Retinal pigment epithelial cell (primary cell): ENCODE measurements around the gene NEO1.

Source experiments
- DNase-seq: peaks from one replicate; pipeline ENCODE4 v3.0.0-alpha.2; 2010; ENCODE audit warnings: low read depth
- H3K4me3 ChIP-seq: 2 replicates; pipeline ENCODE4 v1.5.1; 2011; ENCODE audit warnings: mild to moderate bottlenecking, low read length, control low read depth, moderate library complexity
- CTCF ChIP-seq: conservative IDR thresholded peaks from 2 replicates; pipeline ENCODE4 v1.5.1; 2011; ENCODE audit warnings: low read depth, low read length, control low read depth, inconsistent platforms

The NEO1 gene

GRCh38 chr15:73284090-73284716, 231.9 kb downstream of the NEO1 start:
- no peak for DNase-seq

GRCh38 chr15:73286311-73286710, 234.0 kb downstream of the NEO1 start:
- H3K4me3 ChIP-seq = no peak overlapping the region
- no peak for TF ChIP-seq CTCF
- no peak for DNase-seq

More at GRCh38 chr15:73284090-73284716, 231.9 kb downstream of the NEO1 start:
- H3K4me3 ChIP-seq = no peak overlapping the region
- peak; percentile 31 for TF ChIP-seq CTCF

GRCh38 chr15:73287019-73287418, 234.8 kb downstream of the NEO1 start:
- no peak for DNase-seq
- H3K4me3 ChIP-seq = no peak overlapping the region
- TF ChIP-seq CTCF = no peak

- no peak overlapping the region for H3K4me3 ChIP-seq
- no peak for DNase-seq
- TF ChIP-seq CTCF = no peak
Measured at GRCh38 chr15:73291441-73291840, 239.2 kb downstream of the NEO1 start.

DNA sequence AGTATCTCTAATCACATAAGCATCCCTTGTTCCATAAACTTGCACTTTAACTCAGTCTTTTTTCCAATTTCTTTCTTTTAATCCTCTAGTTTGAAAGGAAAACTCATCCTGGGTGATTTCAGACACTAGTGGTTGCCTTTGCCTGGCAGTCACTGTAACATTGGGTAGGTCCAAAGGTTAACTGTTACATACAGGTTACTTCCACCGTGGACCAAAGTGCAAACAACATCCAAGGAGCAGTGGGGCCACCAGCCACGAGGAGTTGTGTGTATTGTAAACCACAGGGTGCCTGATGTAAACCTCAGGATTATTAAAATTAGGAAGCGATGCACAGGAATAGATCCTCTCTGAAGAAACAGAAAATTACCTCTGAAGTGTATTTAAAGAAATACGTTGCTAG, 241.5 kb downstream of the NEO1 start:
- TF ChIP-seq CTCF = no peak
- DNase-seq = no peak

DNA sequence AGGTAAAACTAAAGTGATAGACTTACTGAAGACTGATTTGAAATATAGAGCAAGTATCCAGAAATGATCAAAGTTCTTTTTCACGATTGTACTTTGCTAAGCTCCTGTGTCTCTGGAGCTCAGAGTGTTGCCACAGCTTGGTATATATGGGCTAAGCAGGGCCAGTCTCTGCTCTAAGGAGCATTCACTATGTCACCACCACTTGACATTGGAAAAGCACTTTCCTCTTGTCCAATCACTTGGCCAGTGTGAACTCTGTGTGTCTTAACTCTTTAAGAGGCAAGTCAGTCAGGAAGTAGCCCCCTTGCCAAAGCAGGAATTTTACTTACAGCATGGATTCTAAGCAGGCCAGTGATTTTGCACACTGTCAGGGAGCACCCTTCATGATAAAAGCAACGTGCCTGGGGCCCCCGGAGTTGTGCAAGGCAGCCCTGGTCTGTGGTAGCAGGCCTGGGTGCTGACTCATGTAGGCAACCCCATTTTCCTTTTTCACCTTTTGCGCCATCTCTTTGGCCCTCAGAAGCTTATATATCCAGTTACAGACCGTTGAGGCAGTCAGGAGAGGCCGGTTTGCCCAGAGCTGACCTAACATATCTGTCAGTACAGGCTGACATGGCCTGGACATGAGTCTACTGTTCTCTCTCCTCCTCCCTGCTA, 243.5 kb downstream of the NEO1 start:
- no peak for TF ChIP-seq CTCF
- DNase-seq = no peak
- H3K4me3 ChIP-seq = no peak overlapping the region

More for the DNA sequence above, 241.5 kb downstream of the NEO1 start:
- H3K4me3 ChIP-seq = no peak overlapping the region

- H3K4me3 ChIP-seq = no peak overlapping the region
- TF ChIP-seq CTCF = no peak
- DNase-seq = no peak
Measured at GRCh38 chr15:73296609-73297353, 244.5 kb downstream of the NEO1 start.
